GM18868 (cell line): ENCODE data around the gene DHX16.

ENCODE experiments used
- ATAC-seq: cut with Tn5 transposase; IDR thresholded peaks from one replicate; pipeline ENCODE4 v1.9.1; 2021; ENCODE audit warnings: mild to moderate bottlenecking, moderate library complexity; ENCODE audit not compliant: unreplicated experiment

Gene DHX16

GRCh38 chr6:30696432-30696831, 23.6 kb upstream of the DHX16 start:
- no peak for ATAC-seq

GRCh38 chr6:30691208-30691847, 18.5 kb upstream of the DHX16 start:
- no peak for ATAC-seq

- ATAC-seq = peak; percentile 47
Observed at GRCh38 chr6:30690403-30691207, 17.8 kb upstream of the DHX16 start, which contains the start of gene NRM. Gene NRM, minus strand, starts transcription at chr6:30690984. Its CDS starts 10 bp downstream, at chr6:30690974.

- ATAC-seq = no peak
Observed at GRCh38 chr6:30689985-30690384, 17.2 kb upstream of the DHX16 start.

GRCh38 chr6:30689022-30689865, 16.4 kb upstream of the DHX16 start:
- ATAC-seq = no peak

GRCh38 chr6:30688569-30688968, 15.8 kb upstream of the DHX16 start:
- no peak for ATAC-seq

GRCh38 chr6:30687659-30688431, 15.0 kb upstream of the DHX16 start:
- ATAC-seq = no peak

GRCh38 chr6:30686908-30687658, 14.3 kb upstream of the DHX16 start:
- peak; percentile 27 for ATAC-seq

GRCh38 chr6:30686009-30686907, 13.5 kb upstream of the DHX16 start, which contains the start of gene PPP1R18:
Gene PPP1R18, minus strand, starts transcription at chr6:30686645. Its CDS starts 627 bp downstream, at chr6:30686018.
- no peak for ATAC-seq

- ATAC-seq = no peak
Observed at GRCh38 chr6:30685157-30686008, 12.6 kb upstream of the DHX16 start.

- no peak for ATAC-seq
Observed at GRCh38 chr6:30684386-30685156, 11.8 kb upstream of the DHX16 start.

- ATAC-seq = no peak
Observed at GRCh38 chr6:30683980-30684338, 11.2 kb upstream of the DHX16 start.

GRCh38 chr6:30683183-30683979, 10.6 kb upstream of the DHX16 start:
- ATAC-seq = no peak

- ATAC-seq = peak; percentile 47
Observed at GRCh38 chr6:30682143-30683117, 9.6 kb upstream of the DHX16 start.

GRCh38 chr6:30681766-30682142, 8.9 kb upstream of the DHX16 start:
- no peak for ATAC-seq
